ENCODE measurements around the gene DMD. TPM values are rescaled to one million over a fixed set of nuclear protein-coding genes. Genes with fewer than 3 reads are reported as not detected.

Gene DMD
- total RNA-seq, 1 experiment from 2014 or later = 2.2 TPM

DNA sequence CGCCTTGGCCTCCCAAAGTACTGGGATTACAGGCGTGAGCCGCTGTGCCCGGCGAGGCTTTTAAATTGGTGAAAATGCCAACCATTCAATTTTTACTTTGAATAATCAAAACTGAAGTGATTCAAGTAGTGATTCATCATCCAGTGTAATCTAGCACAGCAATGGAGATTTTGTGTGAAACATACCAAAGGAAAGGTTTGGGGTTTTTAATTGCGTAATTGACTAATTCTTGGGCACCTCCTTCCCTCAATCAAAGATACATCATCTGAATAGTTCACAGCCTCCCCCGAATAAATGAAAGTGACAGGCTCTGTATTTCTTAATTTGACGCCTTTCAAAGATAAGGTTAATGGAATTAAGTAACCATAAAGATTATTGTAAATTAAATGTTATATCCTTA lies 69.0 kb downstream of the DMD start:
- no peaks in the 10 kb centered on the region for H3K36me3 ChIP-seq (ENCODE audit: control insufficient read depth, insufficient read depth, low read length)
- H3K9me3 ChIP-seq (ENCODE audit: control insufficient read depth, insufficient read depth, low read depth, low read length) = no peaks in the 10 kb centered on the region
- H3K4me3 ChIP-seq (ENCODE audit: low read depth in 2 of 2, low read length in 2 of 2) = no peak overlapping the region
- POLR2A ChIA-PET = no interaction called here
- H3K27me3 ChIP-seq (ENCODE audit: control insufficient read depth, insufficient read depth, low read length) = no peaks in the 10 kb centered on the region
- no peaks in the 10 kb centered on the region for H3K4me1 ChIP-seq (ENCODE audit: control insufficient read depth, insufficient read depth, low read length)
- CTCF ChIA-PET = no interaction called here
- intact Hi-C loops (cut with micrococcal nuclease; ENCODE audit: unreplicated experiment) = no loop called here
- in situ Hi-C loops (cut with HindIII; ENCODE audit: low pct_unique_long_range_greater_than_20kb, low sequenced_read_pairs) = no loop called here
- BruUV-seq (replicated peaks) = no TSS peak
- ATAC-seq (no peak), DNase-seq (ENCODE audit: low read depth, low spot score) (no peak)
- TF ChIP-seq POLR2AphosphoS5 (IDR thresholded peaks at IDR 0.05; ENCODE audit: low read depth, low read length) (no peak), SIN3A (IDR thresholded peaks at IDR 0.05; ENCODE audit: borderline replicate concordance, insufficient read depth, low read depth, low read length) (no peak), TCF7L2 (IDR thresholded peaks at IDR 0.05; ENCODE audit: low read depth, low read length) (no peak)
- TF ChIP-seq, protein P1, sequence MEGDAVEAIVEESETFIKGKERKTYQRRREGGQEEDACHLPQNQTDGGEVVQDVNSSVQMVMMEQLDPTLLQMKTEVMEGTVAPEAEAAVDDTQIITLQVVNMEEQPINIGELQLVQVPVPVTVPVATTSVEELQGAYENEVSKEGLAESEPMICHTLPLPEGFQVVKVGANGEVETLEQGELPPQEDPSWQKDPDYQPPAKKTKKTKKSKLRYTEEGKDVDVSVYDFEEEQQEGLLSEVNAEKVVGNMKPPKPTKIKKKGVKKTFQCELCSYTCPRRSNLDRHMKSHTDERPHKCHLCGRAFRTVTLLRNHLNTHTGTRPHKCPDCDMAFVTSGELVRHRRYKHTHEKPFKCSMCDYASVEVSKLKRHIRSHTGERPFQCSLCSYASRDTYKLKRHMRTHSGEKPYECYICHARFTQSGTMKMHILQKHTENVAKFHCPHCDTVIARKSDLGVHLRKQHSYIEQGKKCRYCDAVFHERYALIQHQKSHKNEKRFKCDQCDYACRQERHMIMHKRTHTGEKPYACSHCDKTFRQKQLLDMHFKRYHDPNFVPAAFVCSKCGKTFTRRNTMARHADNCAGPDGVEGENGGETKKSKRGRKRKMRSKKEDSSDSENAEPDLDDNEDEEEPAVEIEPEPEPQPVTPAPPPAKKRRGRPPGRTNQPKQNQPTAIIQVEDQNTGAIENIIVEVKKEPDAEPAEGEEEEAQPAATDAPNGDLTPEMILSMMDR (IDR thresholded peaks at IDR 0.05) = no peak
- TF ChIP-seq, protein P2, sequence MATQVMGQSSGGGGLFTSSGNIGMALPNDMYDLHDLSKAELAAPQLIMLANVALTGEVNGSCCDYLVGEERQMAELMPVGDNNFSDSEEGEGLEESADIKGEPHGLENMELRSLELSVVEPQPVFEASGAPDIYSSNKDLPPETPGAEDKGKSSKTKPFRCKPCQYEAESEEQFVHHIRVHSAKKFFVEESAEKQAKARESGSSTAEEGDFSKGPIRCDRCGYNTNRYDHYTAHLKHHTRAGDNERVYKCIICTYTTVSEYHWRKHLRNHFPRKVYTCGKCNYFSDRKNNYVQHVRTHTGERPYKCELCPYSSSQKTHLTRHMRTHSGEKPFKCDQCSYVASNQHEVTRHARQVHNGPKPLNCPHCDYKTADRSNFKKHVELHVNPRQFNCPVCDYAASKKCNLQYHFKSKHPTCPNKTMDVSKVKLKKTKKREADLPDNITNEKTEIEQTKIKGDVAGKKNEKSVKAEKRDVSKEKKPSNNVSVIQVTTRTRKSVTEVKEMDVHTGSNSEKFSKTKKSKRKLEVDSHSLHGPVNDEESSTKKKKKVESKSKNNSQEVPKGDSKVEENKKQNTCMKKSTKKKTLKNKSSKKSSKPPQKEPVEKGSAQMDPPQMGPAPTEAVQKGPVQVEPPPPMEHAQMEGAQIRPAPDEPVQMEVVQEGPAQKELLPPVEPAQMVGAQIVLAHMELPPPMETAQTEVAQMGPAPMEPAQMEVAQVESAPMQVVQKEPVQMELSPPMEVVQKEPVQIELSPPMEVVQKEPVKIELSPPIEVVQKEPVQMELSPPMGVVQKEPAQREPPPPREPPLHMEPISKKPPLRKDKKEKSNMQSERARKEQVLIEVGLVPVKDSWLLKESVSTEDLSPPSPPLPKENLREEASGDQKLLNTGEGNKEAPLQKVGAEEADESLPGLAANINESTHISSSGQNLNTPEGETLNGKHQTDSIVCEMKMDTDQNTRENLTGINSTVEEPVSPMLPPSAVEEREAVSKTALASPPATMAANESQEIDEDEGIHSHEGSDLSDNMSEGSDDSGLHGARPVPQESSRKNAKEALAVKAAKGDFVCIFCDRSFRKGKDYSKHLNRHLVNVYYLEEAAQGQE (IDR thresholded peaks at IDR 0.05; ENCODE audit: insufficient read depth in 1 of 2, low read depth in 2 of 2, low read length in 1 of 2) = no peak
- no peak overlapping the region for H3K27ac ChIP-seq (ENCODE audit: low read length)

DNA sequence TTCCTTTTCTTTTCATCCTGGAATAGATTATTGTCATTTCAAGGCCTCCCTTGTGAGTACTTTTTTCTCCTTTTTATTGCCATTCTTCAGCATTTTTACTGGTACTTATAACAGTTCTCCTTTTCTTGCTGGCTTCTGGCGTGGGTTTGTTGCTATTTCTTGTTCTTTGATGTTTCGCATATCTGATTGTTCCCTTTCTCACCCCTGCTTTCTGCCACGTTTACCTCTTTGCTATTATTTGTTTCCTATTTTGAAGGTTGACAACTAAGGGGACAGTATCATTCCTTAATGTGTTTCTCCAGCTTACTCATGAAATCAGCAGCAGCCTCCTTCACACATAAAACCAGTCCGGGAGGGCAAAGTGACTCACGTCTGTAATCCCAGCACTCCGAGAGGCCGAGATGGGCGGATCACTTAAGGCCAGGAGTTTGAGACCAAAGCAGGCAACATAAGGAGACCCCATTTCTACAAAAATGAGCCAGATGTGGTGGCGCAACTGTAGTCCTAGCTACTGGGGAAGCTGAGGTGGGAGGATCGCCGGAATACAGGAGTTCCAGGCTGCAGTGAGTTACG lies 72.6 kb downstream of the DMD start:
- DNase-seq (ENCODE audit: low read depth, low spot score) = no peak
- ATAC-seq = no peak
- no TSS peak for BruUV-seq (replicated peaks)
- Histone ChIP-seq H3K27ac (ENCODE audit: low read length) (no peak overlapping the region), H3K36me3 (ENCODE audit: control insufficient read depth, insufficient read depth, low read length) (no peaks in the 10 kb centered on the region), H3K9me3 (ENCODE audit: control insufficient read depth, insufficient read depth, low read depth, low read length) (no peaks in the 10 kb centered on the region), H3K4me3 (ENCODE audit: low read depth in 2 of 2, low read length in 2 of 2) (no peak overlapping the region), H3K27me3 (ENCODE audit: control insufficient read depth, insufficient read depth, low read length) (no peaks in the 10 kb centered on the region), H3K4me1 (ENCODE audit: control insufficient read depth, insufficient read depth, low read length) (no peaks in the 10 kb centered on the region)
- in situ Hi-C loops (cut with HindIII; ENCODE audit: low pct_unique_long_range_greater_than_20kb, low sequenced_read_pairs) = no loop called here
- TF ChIP-seq, protein P1 (IDR thresholded peaks at IDR 0.05) = no peak
- TF ChIP-seq POLR2AphosphoS5 (IDR thresholded peaks at IDR 0.05; ENCODE audit: low read depth, low read length) (no peak), TCF7L2 (IDR thresholded peaks at IDR 0.05; ENCODE audit: low read depth, low read length) (no peak), SIN3A (IDR thresholded peaks at IDR 0.05; ENCODE audit: borderline replicate concordance, insufficient read depth, low read depth, low read length) (no peak)
- TF ChIP-seq, protein P2 (IDR thresholded peaks at IDR 0.05; ENCODE audit: insufficient read depth in 1 of 2, low read depth in 2 of 2, low read length in 1 of 2) = no peak
- CTCF ChIA-PET = no interaction called here
- POLR2A ChIA-PET = no interaction called here
- intact Hi-C loops (cut with micrococcal nuclease; ENCODE audit: unreplicated experiment) = no loop called here

Data from Panc1 (cell line).